ENCODE measurements around the gene PJA2.

DNA sequence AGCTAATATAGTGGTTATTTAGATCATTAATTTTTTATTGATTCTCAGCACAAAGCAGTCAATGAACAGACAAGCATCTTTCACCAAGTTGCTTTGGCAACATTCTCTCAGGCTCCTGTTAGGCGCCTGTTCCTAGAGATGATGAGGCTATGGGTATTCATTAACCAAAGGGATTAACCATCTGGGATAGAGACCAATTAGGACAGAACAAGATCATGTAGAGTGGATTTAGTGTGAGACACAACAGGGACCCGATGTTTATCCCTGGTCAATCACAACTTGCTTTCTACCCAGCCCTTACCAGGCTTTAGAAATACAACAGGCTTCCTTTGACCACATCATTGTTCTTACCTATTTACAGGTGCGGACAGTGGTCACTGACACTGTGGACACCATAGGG is 82.2 kb downstream of the PJA2 start:
- no peak for TF ChIP-seq POLR2AphosphoS5 (IDR thresholded peaks at IDR 0.05; ENCODE audit: borderline replicate concordance, low read depth, low read length)
- no peak for TF ChIP-seq EZH2 (IDR thresholded peaks at IDR 0.05)

All from SK-N-MC (cell line).